Measurements from ENCODE around the gene CDH24.
"Not testable (repeated sequence)": the region's sequence is repeated elsewhere in the genome, so short reads cannot be mapped to it uniquely, and the experiment has no call there.

CDH24 gene

DNA sequence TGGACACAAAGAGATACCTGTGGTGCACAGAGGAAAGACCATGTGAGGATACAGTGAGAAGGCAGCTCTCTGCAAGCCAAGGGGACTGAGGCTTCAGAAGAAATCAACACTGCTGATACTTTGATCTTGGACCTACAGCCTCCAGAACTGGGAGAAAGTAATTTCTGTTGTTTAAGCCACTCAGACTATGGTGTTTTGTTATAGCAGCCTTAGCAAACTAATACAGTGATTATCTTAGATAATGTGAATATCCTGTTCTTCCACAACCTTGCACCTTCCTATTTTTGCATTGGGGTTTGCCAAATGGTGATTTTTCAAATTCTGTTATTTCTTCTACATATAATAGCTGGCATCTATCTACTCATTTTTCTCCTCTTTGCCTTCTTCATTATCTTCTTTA, 39.2 kb downstream of the CDH24 start:
- Histone ChIP-seq H3K27me3 (ENCODE audit: insufficient read depth, poor library complexity, severe bottlenecking) (no peaks in the 10 kb centered on the region), H3K4me1 (ENCODE audit: insufficient read depth, poor library complexity, severe bottlenecking) (no peaks in the 10 kb centered on the region), H3K9me3 (ENCODE audit: severe bottlenecking) (no peaks in the 10 kb centered on the region), H3K36me3 (ENCODE audit: low read depth) (no peaks in the 10 kb centered on the region), H3K4me3 (ENCODE audit: severe bottlenecking) (no peak overlapping the region), H3K27ac (ENCODE audit: poor library complexity, severe bottlenecking) (no peak overlapping the region)
- no peak for DNase-seq (ENCODE audit: low spot score)
- TF ChIP-seq, protein P1, sequence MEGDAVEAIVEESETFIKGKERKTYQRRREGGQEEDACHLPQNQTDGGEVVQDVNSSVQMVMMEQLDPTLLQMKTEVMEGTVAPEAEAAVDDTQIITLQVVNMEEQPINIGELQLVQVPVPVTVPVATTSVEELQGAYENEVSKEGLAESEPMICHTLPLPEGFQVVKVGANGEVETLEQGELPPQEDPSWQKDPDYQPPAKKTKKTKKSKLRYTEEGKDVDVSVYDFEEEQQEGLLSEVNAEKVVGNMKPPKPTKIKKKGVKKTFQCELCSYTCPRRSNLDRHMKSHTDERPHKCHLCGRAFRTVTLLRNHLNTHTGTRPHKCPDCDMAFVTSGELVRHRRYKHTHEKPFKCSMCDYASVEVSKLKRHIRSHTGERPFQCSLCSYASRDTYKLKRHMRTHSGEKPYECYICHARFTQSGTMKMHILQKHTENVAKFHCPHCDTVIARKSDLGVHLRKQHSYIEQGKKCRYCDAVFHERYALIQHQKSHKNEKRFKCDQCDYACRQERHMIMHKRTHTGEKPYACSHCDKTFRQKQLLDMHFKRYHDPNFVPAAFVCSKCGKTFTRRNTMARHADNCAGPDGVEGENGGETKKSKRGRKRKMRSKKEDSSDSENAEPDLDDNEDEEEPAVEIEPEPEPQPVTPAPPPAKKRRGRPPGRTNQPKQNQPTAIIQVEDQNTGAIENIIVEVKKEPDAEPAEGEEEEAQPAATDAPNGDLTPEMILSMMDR (IDR thresholded peaks at IDR 0.05; ENCODE audit: poor library complexity, severe bottlenecking): no peak
- ATAC-seq (ENCODE audit: low read depth): no peak

DNA sequence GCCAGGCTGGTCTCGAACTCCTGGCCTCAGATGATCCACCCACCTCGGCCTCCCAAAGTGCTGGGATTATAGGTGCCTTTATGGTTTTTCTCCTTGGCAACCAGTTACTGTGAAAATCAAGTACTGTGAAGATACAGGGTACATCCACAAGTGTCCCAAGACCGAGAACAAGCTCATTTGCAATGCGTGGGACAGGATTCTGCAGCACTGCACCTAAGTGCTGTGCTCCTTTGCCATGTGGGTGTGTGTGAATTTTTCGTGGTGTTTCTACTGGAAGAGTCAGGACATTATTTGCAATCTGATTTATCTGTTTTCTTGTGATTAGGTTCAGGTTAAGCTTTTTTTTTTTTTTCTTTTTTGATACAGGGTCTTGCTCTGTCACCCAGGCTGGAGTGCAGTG, 40.2 kb downstream of the CDH24 start:
- H3K4me3 ChIP-seq (ENCODE audit: severe bottlenecking): no peak overlapping the region
- H3K27me3 ChIP-seq (ENCODE audit: insufficient read depth, poor library complexity, severe bottlenecking): no peaks in the 10 kb centered on the region
- no peaks in the 10 kb centered on the region for H3K9me3 ChIP-seq (ENCODE audit: severe bottlenecking)
- DNase-seq (ENCODE audit: low spot score): no peak
- ATAC-seq (ENCODE audit: low read depth): no peak
- TF ChIP-seq, protein P1 (IDR thresholded peaks at IDR 0.05; ENCODE audit: poor library complexity, severe bottlenecking): no peak
- no peaks in the 10 kb centered on the region for H3K4me1 ChIP-seq (ENCODE audit: insufficient read depth, poor library complexity, severe bottlenecking)
- H3K36me3 ChIP-seq (ENCODE audit: low read depth): no peaks in the 10 kb centered on the region
- no peak overlapping the region for H3K27ac ChIP-seq (ENCODE audit: poor library complexity, severe bottlenecking)

DNA sequence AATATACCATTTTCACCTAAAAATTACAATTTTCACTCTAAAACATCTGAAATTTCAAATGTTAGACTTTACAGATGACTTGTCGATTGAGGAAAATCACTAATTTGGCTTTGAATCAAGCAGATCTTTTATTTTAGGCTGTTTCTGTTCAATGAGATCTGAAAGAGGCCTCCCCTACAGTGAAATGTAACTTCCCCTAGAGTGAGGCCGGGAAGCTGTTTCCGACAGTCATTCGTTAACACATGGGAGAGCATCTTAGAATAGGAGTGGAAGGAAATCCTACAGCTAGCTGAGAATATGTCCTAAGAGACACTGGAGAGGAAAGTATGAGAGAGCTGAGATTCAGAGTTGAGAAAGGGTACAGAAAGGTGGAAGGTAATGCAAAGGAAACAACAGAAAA, 41.7 kb downstream of the CDH24 start:
- H3K27ac ChIP-seq (ENCODE audit: poor library complexity, severe bottlenecking): no peak overlapping the region
- DNase-seq (ENCODE audit: low spot score): no peak
- H3K27me3 ChIP-seq (ENCODE audit: insufficient read depth, poor library complexity, severe bottlenecking): no peaks in the 10 kb centered on the region
- H3K4me1 ChIP-seq (ENCODE audit: insufficient read depth, poor library complexity, severe bottlenecking): no peaks in the 10 kb centered on the region
- no peaks in the 10 kb centered on the region for H3K36me3 ChIP-seq (ENCODE audit: low read depth)
- TF ChIP-seq, protein P1 (IDR thresholded peaks at IDR 0.05; ENCODE audit: poor library complexity, severe bottlenecking): no peak
- H3K4me3 ChIP-seq (ENCODE audit: severe bottlenecking): no peak overlapping the region
- ATAC-seq (ENCODE audit: low read depth): no peak
- no peaks in the 10 kb centered on the region for H3K9me3 ChIP-seq (ENCODE audit: severe bottlenecking)

DNA sequence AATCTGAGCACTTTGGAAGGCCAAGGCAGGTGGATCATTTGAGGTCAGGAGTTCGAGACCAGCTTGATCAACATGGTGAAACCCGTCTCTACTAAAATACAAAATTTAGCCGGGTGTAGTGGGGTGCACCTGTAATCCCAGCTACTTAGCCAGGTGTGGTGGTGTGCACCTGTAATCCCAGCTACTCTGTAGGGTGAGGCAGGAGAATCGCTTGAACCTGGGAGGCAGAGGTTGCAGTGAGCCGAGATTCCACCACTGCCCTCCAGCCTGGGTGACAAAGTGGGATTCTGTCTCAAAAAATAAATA, 43.6 kb downstream of the CDH24 start:
- DNase-seq (ENCODE audit: low spot score); H3K4me3 ChIP-seq (ENCODE audit: severe bottlenecking); H3K9me3 ChIP-seq (ENCODE audit: severe bottlenecking); H3K36me3 ChIP-seq (ENCODE audit: low read depth); H3K27ac ChIP-seq (ENCODE audit: poor library complexity, severe bottlenecking); H3K4me1 ChIP-seq (ENCODE audit: insufficient read depth, poor library complexity, severe bottlenecking); H3K27me3 ChIP-seq (ENCODE audit: insufficient read depth, poor library complexity, severe bottlenecking); ATAC-seq (ENCODE audit: low read depth): not testable (repeated sequence)

DNA sequence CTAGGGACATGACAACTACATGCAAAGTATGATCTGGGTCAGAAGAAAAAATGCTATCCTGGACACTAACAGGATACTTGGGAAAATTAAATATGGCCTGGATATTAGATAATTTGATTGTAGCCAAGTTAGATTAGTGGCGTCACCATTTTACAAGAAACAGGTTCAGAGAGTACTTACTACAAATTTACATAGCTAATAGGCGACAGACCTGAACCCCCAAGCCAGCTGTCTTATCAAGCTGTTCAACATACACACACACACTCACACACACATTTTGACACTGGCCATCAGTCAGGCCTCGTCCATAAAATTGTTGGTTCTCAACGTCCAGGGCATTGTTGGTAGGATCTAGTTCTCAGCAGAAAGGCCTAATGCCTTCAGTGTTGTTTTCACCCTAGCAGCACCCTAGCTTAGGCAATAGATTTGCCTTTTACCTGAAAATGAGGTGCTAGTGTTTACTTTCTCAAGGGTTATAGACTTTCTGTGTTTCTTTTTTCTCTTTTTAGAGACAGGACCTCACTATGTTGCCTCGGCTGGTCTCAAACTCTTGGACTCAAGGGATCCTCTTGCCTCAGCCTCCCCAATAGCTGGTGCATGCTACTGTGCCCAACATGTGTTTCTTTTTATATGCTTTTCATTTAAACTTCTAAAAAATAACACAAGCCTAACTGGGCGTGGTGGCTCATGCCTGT, 44.1 kb downstream of the CDH24 start:
- TF ChIP-seq, protein P1 (IDR thresholded peaks at IDR 0.05; ENCODE audit: poor library complexity, severe bottlenecking): no peak
- no peak for ATAC-seq (ENCODE audit: low read depth)
- Histone ChIP-seq H3K27me3 (ENCODE audit: insufficient read depth, poor library complexity, severe bottlenecking) (no peaks in the 10 kb centered on the region), H3K9me3 (ENCODE audit: severe bottlenecking) (no peaks in the 10 kb centered on the region), H3K36me3 (ENCODE audit: low read depth) (no peaks in the 10 kb centered on the region), H3K4me1 (ENCODE audit: insufficient read depth, poor library complexity, severe bottlenecking) (peaks cover 13% of the 10 kb centered on the region), H3K27ac (ENCODE audit: poor library complexity, severe bottlenecking) (no peak overlapping the region), H3K4me3 (ENCODE audit: severe bottlenecking) (no peak overlapping the region)
- DNase-seq (ENCODE audit: low spot score): no peak

Data from RWPE2 (cell line).